MG63 (cell line): ENCODE measurements around the gene TBCD. TPM values are rescaled to one million over a fixed set of nuclear protein-coding genes. Genes with fewer than 3 reads are reported as not detected.

Source experiments
- DNase-seq: peaks from one replicate; pipeline ENCODE4 v3.0.0-alpha.2; 2020
- H3K27me3 ChIP-seq: fragments of 250-450 bp; sonication (Bioruptor Pico); 2 replicates; pipeline ENCODE4 v1.5.1; 2020; ENCODE audit warnings: mild to moderate bottlenecking, moderate library complexity
- H3K36me3 ChIP-seq: fragments of 250-450 bp; sonication (Bioruptor Pico); 2 replicates; pipeline ENCODE4 v1.5.1; 2020; ENCODE audit warnings: mild to moderate bottlenecking, moderate library complexity
- H3K4me3 ChIP-seq: fragments of 250-450 bp; sonication (Bioruptor Pico); 2 replicates; pipeline ENCODE4 v1.5.1; 2020; ENCODE audit warnings: mild to moderate bottlenecking, moderate library complexity
- H3K9me3 ChIP-seq: fragments of 250-450 bp; sonication (Bioruptor Pico); 2 replicates; pipeline ENCODE4 v1.5.1; 2020; ENCODE audit warnings: mild to moderate bottlenecking, moderate library complexity
- total RNA-seq: library from RNA; depleted of rRNA; stranded (reverse); fragments of >200 nt; shearing (Covaris generic); gene quantifications from 2 replicates; pipeline ENCODE4 v1.2.3, GENCODE V29; 2014; ENCODE audit warnings: low replicate concordance

TBCD gene
- total RNA-seq, 1 experiment from 2014 or later, result 73.6 TPM

DNA sequence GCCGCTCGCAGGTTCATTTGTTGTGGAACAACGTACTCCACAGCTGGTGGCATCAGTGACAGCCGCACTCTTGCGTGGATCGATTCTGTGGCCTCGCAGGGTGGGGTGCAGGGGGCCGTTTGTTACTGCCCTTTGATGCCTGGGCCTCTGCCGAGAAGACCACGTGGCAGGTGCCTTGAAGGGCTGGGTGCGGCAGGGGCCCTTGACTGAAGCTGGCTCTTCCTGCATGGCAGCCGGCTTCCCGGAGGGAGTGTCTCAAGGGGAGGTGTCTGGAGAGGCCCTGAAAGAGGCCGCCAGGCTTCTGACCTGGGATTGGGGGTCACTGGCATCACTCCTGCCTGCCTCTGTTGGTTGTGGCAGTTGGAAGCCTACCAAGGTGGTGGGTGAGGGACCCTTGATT is 43.8 kb downstream of the TBCD start:
- no peak for DNase-seq
- no peaks in the 10 kb centered on the region for H3K27me3 ChIP-seq

DNA sequence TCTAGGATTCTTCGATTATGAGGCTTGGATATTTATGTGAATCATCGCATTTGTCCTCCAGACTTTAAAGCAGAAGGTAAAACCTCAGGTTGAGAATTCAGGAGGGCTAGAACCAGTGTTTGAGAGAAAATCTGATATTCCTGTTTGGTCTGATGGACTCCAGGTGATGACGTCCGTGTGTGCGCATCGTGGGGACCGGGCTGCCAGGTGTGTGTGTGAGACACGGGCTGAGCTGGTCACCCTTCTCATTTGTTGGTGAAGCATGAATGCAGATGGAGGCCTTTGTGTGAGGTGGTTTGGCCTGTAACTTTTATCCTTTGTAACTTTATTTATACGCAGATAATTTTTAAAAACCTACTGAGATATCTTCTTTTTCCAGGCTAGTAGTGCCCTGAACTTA is 45.2 kb downstream of the TBCD start:
- Histone ChIP-seq H3K9me3 (no peaks in the 10 kb centered on the region), H3K27me3 (no peaks in the 10 kb centered on the region)
- DNase-seq, result no peak

More for the DNA sequence above, 43.8 kb downstream of the TBCD start:
- Histone ChIP-seq H3K4me3 (no peak overlapping the region), H3K36me3 (peaks cover 28% of the 10 kb centered on the region), H3K9me3 (no peaks in the 10 kb centered on the region)

DNA sequence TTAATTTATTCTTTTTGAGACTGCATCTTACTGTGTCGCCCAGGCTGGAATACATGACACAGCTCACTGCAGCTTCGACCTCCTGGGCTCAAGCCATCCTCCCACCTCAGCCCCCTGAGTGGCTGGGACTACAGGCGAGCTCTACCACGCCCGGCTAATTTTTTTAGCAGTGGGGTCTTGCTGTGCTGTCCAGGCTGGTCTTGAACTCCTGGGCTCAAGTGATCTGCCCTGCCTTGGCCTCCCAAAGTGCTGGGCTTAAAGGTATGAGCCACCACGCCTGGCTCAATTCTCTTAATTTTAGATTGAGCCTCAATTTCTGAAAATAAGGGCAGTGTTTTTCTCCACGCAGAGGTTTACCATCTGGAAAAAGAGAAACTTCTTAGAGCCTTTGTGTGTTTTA is 46.9 kb downstream of the TBCD start:
- no peak overlapping the region for H3K4me3 ChIP-seq
- H3K36me3 ChIP-seq, result peaks cover 21% of the 10 kb centered on the region
- DNase-seq, result no peak
- no peaks in the 10 kb centered on the region for H3K27me3 ChIP-seq
- no peaks in the 10 kb centered on the region for H3K9me3 ChIP-seq

More for the DNA sequence above, 45.2 kb downstream of the TBCD start:
- Histone ChIP-seq H3K36me3 (peaks cover 21% of the 10 kb centered on the region), H3K4me3 (no peak overlapping the region)

DNA sequence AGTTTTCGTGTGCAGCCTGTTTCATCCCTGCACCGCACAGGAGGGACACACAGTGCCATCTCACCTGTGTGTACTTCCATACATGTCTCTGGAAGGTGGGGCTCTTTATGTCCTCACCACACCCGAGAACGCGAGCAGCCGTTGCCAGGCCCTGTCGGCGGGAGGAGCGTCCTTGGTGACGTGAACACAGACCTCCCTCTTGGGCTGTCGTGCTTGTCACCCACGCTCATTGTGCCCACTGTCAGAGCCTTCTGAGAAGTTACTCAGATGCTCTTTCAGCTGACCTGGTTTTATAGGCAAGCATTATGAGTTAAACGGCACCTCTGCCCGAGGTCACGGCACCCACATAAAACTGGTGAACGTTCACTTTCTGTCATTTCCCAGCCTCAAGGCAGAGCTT is 47.7 kb downstream of the TBCD start:
- no peaks in the 10 kb centered on the region for H3K9me3 ChIP-seq
- peaks cover 21% of the 10 kb centered on the region for H3K36me3 ChIP-seq
- H3K27me3 ChIP-seq, result no peaks in the 10 kb centered on the region
- H3K4me3 ChIP-seq, result no peak overlapping the region
- DNase-seq, result no peak

DNA sequence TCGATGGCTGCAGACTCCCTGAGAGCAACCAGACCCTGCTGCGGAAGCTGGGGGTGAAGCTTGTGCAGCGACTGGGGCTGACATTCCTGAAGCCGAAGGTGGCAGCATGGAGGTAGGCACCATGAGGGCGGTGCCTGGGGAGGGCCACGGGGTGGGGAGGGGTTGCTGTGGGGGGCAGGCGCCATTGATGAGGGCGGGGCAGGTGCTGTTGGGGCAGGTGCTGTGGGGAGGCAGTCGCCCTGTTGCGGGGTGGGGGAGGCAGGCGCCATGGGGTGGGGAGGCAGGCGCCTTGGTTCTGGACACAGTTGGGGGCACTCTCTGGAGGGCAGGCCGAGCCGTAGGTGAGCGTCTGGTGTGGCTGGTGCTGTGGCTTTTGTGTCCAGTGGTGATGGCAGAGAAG is 49.0 kb downstream of the TBCD start:
- Histone ChIP-seq H3K36me3 (peaks cover 19% of the 10 kb centered on the region), H3K4me3 (no peak overlapping the region), H3K27me3 (no peaks in the 10 kb centered on the region), H3K9me3 (no peaks in the 10 kb centered on the region)
- no peak for DNase-seq

DNA sequence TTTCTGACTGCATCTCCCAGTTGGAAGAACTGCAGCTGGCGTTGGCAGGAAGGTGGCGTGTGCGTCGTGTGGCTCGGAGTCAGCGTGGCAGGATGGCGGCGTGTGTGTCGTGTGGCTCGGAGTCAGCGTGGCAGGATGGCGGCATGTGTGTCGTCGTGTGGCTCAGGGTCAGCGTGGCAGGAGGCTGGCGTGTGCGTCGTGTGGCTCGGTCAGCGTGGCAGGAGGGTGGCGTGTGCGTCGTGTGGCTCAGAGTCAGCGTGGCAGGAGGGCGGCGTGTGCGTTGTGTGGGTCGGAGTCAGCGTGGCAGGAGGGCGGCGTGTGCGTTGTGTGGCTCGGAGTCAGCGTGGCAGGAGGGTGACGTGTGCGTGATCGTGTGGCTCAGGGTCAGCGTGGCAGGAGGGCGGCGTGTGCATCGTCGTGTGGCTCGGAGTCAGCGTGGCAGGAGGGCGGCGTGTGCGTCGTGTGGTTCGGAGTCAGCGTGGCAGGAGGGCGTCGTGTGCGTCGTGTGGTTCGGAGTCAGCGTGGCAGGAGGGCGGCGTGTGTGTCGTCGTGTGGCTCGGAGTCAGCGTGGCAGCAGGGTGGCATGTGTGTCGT is 49.6 kb downstream of the TBCD start:
- no peak for DNase-seq
- Histone ChIP-seq H3K27me3 (no peaks in the 10 kb centered on the region), H3K36me3 (peaks cover 17% of the 10 kb centered on the region), H3K9me3 (no peaks in the 10 kb centered on the region), H3K4me3 (no peak overlapping the region)

DNA sequence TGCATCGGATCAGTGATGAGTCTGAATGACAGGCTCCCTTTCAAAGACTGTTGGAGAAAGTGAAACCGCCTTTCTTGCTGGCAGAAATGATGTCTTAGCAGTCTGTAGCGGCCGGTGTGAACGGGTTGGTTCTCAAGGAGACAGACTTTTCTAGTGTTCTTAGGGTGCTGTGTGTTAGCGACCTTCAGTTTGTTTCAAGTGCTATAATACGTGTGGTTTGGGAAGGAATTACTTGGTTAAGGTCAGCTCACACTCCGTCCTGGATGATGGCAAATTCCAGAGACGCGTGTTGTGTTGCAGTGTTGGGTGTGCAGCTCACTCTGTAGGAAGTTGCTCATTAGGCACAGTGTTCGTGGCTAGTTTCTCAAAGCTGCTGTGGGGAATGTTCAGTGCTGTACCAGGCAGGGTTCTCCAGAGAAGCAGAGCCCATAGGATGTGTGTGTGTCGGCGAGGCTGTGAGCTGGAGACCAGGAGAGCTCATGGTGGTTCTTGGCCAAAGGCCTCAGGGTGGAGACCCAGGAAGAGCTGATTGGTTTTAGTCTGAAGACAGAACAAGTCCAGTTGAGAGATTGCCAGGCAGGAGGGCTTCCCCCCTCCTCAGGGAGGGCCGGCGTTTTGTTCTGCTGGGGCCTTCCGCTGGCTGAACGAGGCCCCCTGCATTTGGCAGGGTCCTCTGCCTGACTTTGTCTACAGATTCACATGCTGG is 50.4 kb downstream of the TBCD start:
- H3K4me3 ChIP-seq, result peak overlapping the region; percentile 32
- H3K9me3 ChIP-seq, result no peaks in the 10 kb centered on the region
- H3K36me3 ChIP-seq, result peaks cover 16% of the 10 kb centered on the region
- no peaks in the 10 kb centered on the region for H3K27me3 ChIP-seq
- peak; percentile 45 for DNase-seq

DNA sequence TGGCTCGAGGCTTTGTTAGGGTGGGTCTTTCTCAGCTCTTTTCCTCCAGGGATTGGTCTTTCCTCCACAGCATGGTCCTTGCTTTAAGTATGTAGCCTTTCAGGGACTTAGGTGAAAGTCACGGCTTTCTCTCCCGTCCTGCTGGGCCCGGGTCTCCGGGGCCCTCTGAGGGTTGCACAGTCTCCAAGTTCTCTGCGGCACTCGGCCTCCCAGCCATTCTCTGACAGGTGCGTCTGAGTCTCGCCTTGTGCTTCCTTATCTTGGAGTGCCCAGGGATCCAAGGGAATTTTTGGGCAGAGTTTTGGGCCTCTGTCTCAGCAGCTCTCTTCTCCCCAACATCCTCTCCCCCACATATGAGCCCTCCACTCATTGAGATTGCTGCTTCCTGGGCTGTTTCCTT is 51.3 kb downstream of the TBCD start:
- no peak overlapping the region for H3K4me3 ChIP-seq
- H3K9me3 ChIP-seq, result no peaks in the 10 kb centered on the region
- no peaks in the 10 kb centered on the region for H3K27me3 ChIP-seq
- DNase-seq, result no peak
- H3K36me3 ChIP-seq, result peaks cover 15% of the 10 kb centered on the region

DNA sequence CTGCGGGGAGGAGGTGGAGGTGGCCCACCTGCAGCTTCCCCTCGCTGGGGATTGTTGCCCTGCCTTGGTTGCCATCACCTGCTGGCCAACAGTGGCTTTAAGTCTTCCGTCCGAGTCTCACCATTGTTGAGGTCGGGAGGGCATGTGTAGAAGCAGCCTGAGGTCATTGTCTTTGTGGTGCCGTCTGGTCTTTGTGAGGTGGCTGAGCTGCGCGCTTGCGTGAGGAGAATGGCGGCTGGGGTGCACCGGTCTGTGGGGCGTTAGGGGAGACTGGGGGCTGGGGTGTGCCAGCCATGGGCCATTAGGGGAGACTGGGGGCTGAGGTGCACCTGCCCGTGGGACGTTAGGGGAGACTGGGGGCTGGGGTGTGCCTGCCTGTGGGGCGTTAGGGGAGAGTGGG is 51.7 kb downstream of the TBCD start:
- Histone ChIP-seq H3K27me3 (no peaks in the 10 kb centered on the region), H3K9me3 (no peaks in the 10 kb centered on the region), H3K36me3 (peaks cover 12% of the 10 kb centered on the region), H3K4me3 (no peak overlapping the region)
- DNase-seq, result no peak

DNA sequence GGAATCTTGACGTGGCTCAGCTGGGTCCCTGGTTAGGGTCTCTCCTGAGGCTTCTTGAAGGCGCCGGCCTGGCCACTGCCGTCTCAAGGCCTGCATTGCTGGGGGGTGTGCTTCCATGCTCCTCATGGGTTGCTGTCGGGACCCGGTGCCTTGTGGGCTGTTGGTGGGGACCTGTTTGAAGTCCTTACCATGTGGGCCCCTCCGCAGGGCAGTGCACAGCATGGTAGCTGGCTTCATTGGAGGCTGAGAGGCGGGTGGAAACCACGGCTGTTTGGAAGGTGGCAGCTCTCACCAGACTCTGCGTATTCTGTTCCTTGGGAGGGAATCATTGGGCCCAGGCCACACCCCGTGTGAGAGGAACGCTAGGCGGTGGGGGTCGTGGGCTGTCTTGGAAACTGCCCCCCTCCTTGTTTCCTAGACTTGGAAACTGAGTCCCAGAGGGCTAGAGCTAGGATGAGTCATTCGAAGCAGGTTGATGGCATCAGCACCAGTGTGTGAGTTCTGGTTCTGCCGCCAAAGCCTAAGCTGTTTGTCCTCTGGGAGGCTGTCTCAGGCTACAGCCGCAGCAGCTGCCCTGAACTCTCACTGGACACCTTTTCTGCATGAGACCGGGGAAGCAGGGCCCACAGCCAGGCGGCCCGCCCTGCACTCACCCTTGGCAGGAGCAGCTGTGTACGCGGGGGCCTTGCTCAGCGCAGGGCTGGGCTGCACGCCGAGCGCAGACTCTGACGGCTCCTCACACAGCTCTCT is 52.8 kb downstream of the TBCD start:
- DNase-seq, result peak; percentile 75
- Histone ChIP-seq H3K36me3 (peaks cover 5% of the 10 kb centered on the region), H3K4me3 (no peak overlapping the region), H3K9me3 (no peaks in the 10 kb centered on the region), H3K27me3 (no peaks in the 10 kb centered on the region)

DNA sequence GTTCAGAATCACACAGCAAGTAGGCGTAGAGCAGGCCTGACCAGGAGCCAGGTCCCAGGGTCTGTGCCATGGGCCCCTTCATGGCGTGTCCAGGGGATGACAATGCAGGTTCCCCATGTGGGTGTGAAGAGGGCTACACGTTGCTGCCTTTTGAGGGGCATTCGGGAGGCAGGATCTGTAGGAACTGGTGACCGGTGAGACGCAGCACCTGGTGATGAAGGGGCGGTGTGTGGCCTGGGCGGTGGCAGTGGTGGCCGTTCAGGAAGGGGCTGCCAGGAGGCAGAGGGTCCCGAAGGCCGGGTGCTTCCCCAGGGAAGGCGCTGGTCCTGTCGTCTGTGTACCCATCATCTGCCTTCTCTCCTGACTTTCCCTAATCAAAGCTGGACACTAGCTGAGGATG is 53.4 kb downstream of the TBCD start:
- no peak for DNase-seq
- H3K36me3 ChIP-seq, result peaks cover 6% of the 10 kb centered on the region
- H3K27me3 ChIP-seq, result no peaks in the 10 kb centered on the region
- H3K9me3 ChIP-seq, result no peaks in the 10 kb centered on the region
- H3K4me3 ChIP-seq, result no peak overlapping the region

DNA sequence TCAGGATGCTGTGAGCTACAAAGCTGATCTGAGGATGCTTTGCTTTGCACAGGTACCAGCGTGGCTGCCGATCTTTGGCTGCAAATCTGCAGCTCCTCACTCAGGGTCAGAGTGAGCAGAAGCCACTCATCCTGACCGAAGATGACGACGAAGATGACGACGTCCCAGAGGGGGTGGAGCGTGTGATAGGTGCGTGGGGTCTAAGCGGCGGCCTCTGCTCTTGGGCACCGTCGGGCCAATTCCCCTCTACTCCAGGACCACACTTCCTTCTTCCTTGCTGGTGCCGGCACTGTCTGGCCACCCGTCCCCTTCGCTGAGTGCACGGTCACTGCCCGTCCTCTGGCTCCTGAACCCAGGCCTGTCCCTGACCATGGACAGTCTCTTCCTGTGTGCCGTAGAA is 54.0 kb downstream of the TBCD start:
- Histone ChIP-seq H3K9me3 (no peaks in the 10 kb centered on the region), H3K4me3 (no peak overlapping the region), H3K27me3 (no peaks in the 10 kb centered on the region), H3K36me3 (peaks cover 2% of the 10 kb centered on the region; the same call in 1 of the 2 replicates)
- DNase-seq, result no peak

DNA sequence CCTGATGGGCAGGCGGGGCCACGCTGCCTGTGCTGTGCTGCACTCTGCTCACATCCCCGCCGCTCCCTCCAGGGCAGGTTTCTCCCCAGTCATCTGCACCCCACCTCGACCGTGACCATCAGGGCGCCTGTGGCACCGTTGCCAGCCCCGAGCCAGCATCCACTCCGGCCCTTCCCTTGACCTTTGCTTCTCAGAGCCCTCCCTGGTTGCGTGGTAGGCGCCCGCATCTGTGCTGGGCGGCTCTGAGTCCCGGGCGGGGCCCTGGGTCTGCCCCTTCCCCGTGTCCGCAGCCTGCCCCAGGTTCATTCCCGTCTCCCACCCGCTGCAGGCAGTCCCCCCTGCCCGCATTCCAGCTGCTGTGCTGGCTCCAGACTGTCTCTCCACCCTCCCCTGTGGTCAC is 54.8 kb downstream of the TBCD start:
- H3K27me3 ChIP-seq, result no peaks in the 10 kb centered on the region
- no peak for DNase-seq
- H3K36me3 ChIP-seq, result peaks cover 2% of the 10 kb centered on the region; the same call in 1 of the 2 replicates
- H3K4me3 ChIP-seq, result no peak overlapping the region
- no peaks in the 10 kb centered on the region for H3K9me3 ChIP-seq

DNA sequence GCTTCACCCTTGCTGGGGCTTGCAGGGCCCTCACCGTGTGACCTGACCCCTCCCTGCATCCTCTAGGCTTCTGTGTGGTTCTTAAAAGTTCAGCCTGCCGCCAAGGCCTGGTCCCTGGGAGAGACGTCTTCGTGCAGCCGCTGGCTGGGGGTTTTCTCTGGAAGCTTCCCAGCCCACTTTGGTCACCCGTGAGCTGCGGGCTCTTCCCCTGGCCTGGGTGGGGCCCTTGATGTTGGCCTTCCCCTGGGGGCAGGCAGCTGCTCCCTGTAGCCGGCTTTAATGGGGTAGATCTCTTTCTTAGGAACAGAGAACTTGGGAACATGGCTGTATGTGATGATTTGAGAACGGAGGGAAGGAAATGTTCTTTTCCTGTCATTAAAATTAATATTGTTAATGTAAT is 55.2 kb downstream of the TBCD start:
- H3K9me3 ChIP-seq, result no peaks in the 10 kb centered on the region
- no peak for DNase-seq
- H3K4me3 ChIP-seq, result no peak overlapping the region
- no peaks in the 10 kb centered on the region for H3K27me3 ChIP-seq
- H3K36me3 ChIP-seq, result peaks cover 3% of the 10 kb centered on the region

DNA sequence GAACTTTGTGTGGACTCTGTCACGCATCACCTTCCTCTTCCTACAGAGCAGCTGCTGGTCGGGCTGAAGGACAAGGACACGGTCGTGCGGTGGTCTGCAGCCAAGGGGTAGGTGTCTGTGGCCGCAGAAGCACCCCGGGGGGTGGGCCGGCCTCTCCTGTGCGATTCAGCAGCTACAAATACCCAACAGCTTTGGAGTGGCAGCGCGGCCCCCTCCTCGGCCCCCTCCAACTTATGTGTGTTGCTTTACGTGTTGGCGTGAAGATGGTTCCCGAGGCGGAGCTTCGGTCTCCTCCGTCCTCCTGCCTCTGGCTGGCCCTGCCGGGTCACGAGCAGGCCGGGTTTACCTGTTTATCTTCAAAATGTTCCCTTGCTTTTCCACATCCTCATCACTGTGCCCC is 55.7 kb downstream of the TBCD start:
- no peak for DNase-seq
- Histone ChIP-seq H3K9me3 (no peaks in the 10 kb centered on the region), H3K4me3 (no peak overlapping the region), H3K27me3 (no peaks in the 10 kb centered on the region), H3K36me3 (peaks cover 8% of the 10 kb centered on the region)

DNA sequence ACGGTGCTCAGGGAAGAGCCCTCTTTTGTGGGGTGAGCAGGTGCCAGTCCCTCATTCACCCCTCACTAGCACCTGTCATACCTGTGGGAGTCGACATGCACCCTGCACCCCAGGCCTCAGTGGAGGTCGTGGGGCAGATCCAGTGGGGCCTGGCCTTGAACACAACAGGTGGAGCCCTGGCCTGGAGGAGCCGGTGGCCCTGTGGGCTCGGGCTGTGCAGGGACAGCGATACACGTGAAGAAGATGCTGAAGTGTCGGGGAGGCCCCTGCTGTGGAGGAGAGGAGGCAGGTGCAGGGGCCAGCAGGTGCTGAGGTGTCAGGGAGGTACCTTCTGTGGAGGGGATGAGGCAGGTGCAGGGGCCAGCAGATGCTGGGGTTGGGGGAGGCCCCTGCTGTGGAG is 56.1 kb downstream of the TBCD start:
- peaks cover 12% of the 10 kb centered on the region for H3K36me3 ChIP-seq
- H3K9me3 ChIP-seq, result no peaks in the 10 kb centered on the region
- H3K4me3 ChIP-seq, result no peak overlapping the region
- no peak for DNase-seq
- H3K27me3 ChIP-seq, result no peaks in the 10 kb centered on the region

DNA sequence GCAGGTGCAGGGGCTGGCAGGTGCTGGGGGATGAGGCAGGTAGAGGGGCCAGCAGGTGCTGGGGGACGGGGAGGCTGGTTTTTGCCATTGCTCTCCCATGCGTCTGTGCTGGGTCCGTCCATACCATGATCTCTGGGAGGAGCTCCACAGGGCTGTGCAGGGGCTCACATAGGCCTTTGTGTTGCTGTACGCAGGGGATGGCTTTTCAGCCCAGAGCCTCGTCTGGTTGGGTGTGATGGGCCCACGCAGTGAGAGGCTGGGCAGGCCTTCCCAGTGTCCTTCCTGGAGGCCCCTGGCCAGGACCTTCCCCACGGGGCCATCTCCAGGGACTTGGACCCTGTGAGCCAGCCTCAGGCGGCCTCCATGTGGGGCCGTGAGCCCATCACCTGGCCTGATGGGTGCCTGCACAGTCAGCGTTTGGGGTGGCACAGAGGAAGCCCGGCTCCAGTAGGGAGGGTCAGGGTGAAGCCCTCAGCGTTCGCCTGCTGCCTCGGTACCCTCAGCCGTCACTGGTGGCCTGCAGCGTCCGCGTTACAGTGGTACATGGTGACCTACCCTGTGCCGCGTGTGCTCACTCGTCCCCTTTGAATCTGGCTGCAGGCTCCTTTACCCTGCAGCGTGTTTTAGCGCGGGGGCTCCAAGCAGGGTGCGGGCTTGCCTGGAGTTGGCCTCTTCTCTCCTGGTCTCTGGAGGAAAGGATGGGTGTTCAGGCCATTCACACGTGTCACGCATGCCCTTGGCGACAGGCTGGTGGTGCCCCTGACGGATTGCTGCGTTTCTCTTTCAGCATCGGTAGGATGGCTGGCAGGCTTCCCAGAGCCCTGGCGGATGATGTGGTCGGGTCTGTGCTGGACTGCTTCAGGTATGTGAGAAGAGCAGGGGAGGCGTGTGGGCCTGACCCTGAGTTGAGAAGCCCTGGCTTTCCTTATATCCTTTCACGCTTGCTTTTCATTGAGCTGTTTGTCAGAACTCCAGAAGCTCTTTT is 57.3 kb downstream of the TBCD start:
- DNase-seq, result no peak
- H3K9me3 ChIP-seq, result no peaks in the 10 kb centered on the region
- H3K36me3 ChIP-seq, result peaks cover 12% of the 10 kb centered on the region
- H3K4me3 ChIP-seq, result no peak overlapping the region
- H3K27me3 ChIP-seq, result no peaks in the 10 kb centered on the region
